AG09309 (cell line): Measurements from ENCODE around the gene CECR2.

Source experiments
- DNase-seq: peaks from one replicate; pipeline ENCODE4 v3.0.0-alpha.2; 2010; ENCODE audit warnings: low read depth
- H3K4me3 ChIP-seq: 2 replicates; pipeline ENCODE4 v1.5.1; 2011; ENCODE audit warnings: mild to moderate bottlenecking, low read depth, low read length, moderate library complexity; ENCODE audit not compliant: control insufficient read depth
- CTCF ChIP-seq: IDR thresholded peaks from 2 replicates; pipeline ENCODE4 v1.5.1; 2011; ENCODE audit warnings: mild to moderate bottlenecking, low read depth, low read length, inconsistent platforms; ENCODE audit not compliant: insufficient read depth, control insufficient read depth; ENCODE audit errors: missing control alignments

CECR2 gene

GRCh38 chr22:17436981-17437412 is 67.7 kb downstream of the CECR2 start:
- no peak overlapping the region for H3K4me3 ChIP-seq
- no peak for TF ChIP-seq CTCF
- DNase-seq: no peak

- TF ChIP-seq CTCF: no peak
These were observed 68.8 kb downstream of the CECR2 start for GRCh38 chr22:17438026-17438425.

GRCh38 chr22:17441326-17441725 is 72.1 kb downstream of the CECR2 start:
- no peak overlapping the region for H3K4me3 ChIP-seq
- TF ChIP-seq CTCF: no peak
- DNase-seq: no peak

More at GRCh38 chr22:17438026-17438425, 68.8 kb downstream of the CECR2 start:
- H3K4me3 ChIP-seq: no peak overlapping the region
- no peak for DNase-seq

GRCh38 chr22:17443405-17444203 is 74.3 kb downstream of the CECR2 start:
- no peak overlapping the region for H3K4me3 ChIP-seq
- TF ChIP-seq CTCF: no peak
- no peak for DNase-seq

- no peak for TF ChIP-seq CTCF
- DNase-seq: no peak
- no peak overlapping the region for H3K4me3 ChIP-seq
These were observed 74.9 kb downstream of the CECR2 start for GRCh38 chr22:17444204-17444504.

- DNase-seq: no peak
- no peak for TF ChIP-seq CTCF
- H3K4me3 ChIP-seq: no peak overlapping the region
These were observed 77.4 kb downstream of the CECR2 start for GRCh38 chr22:17446698-17447097.
